Measurements from ENCODE around the gene CIDEA. TPM values are rescaled to one million over a fixed set of nuclear protein-coding genes. Genes with fewer than 3 reads are reported as not detected.

The CIDEA gene
- total RNA-seq, 4 donors from 2014 or later, result 17.5 to 72.2 (median 36.4) TPM

- WGBS, result 80% methylated on average over 12 of the region's 12 CpGs
- Histone ChIP-seq H3K9me3 (no peaks in the 10 kb centered on the region), H3K4me1 (peaks cover 34% of the 10 kb centered on the region), H3K27me3 (no peaks in the 10 kb centered on the region), H3K27ac (no peak overlapping the region), H3K36me3 (no peaks in the 10 kb centered on the region), H3K4me3 (no peak overlapping the region)
- TF ChIP-seq EP300 (IDR thresholded peaks at IDR 0.05), result no peak
- no peak for TF ChIP-seq POLR2A (IDR thresholded peaks at IDR 0.05)
- TF ChIP-seq, protein P1, sequence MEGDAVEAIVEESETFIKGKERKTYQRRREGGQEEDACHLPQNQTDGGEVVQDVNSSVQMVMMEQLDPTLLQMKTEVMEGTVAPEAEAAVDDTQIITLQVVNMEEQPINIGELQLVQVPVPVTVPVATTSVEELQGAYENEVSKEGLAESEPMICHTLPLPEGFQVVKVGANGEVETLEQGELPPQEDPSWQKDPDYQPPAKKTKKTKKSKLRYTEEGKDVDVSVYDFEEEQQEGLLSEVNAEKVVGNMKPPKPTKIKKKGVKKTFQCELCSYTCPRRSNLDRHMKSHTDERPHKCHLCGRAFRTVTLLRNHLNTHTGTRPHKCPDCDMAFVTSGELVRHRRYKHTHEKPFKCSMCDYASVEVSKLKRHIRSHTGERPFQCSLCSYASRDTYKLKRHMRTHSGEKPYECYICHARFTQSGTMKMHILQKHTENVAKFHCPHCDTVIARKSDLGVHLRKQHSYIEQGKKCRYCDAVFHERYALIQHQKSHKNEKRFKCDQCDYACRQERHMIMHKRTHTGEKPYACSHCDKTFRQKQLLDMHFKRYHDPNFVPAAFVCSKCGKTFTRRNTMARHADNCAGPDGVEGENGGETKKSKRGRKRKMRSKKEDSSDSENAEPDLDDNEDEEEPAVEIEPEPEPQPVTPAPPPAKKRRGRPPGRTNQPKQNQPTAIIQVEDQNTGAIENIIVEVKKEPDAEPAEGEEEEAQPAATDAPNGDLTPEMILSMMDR (IDR thresholded peaks at IDR 0.05), result no peak
- no peak for TF ChIP-seq POLR2AphosphoS5 (IDR thresholded peaks at IDR 0.05)
- peak; percentile 63 to 74 for DNase-seq (ENCODE audit: low spot score in 2 of 2)
Measured at GRCh38 chr18:12305211-12305610, 51.0 kb downstream of the CIDEA start.

DNA sequence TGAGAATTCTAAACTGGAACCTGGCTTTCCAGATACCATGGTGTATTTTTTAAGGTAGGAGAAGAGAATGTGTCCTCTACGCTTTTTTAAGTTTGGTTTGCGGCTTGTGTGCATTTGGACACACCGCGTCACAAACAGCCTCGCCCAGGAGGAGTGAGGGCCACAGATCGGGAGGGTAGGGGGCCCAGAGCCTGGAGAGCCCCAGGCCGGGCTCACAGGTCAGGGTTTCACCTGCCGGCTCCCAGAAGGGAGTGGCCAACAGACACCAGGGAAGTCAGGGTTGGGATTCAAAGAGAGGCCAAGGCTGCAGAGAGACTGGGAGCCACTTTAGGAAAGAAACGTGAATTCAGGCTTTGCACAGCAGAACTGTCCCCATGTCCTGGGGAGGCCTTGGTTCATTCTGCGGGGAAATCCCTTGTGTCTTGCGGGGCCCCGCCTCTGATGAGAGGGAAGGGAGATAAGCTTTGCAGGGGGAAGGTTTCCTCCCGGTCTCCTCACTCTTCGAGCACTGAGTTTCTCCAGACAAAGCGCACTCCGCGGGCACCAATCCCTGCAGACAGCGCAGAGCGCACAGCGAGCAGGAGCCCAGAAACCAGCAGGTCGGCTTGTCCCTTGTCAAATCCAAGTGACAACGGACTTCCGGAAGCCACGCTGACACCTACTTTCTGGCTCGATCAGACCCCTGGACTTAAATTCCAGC is 51.9 kb downstream of the CIDEA start:
- Histone ChIP-seq H3K4me1 (peaks cover 42% of the 10 kb centered on the region), H3K36me3 (peaks cover 4% of the 10 kb centered on the region), H3K4me3 (no peak overlapping the region), H3K9me3 (no peaks in the 10 kb centered on the region), H3K27me3 (no peaks in the 10 kb centered on the region), H3K27ac (no peak overlapping the region)
- TF ChIP-seq POLR2A (IDR thresholded peaks at IDR 0.05) (no peak), POLR2AphosphoS5 (IDR thresholded peaks at IDR 0.05) (no peak), EP300 (IDR thresholded peaks at IDR 0.05) (no peak)
- TF ChIP-seq, protein P1 (IDR thresholded peaks at IDR 0.05), result no peak
- 95% methylated on average over 25 of the region's 25 CpGs for WGBS
- peak in 1 of 2 donors; percentile 75 for DNase-seq (ENCODE audit: low spot score in 2 of 2)

- H3K36me3 ChIP-seq, result peaks cover 13% of the 10 kb centered on the region
- peaks cover 42% of the 10 kb centered on the region for H3K4me1 ChIP-seq
- DNase-seq (ENCODE audit: low spot score in 2 of 2), result peak; percentile 72 to 87
- 39% methylated on average over 27 of the region's 39 CpGs for WGBS
- H3K9me3 ChIP-seq, result no peaks in the 10 kb centered on the region
- H3K27ac ChIP-seq, result peak overlapping the region; percentile 100
- no peaks in the 10 kb centered on the region for H3K27me3 ChIP-seq
- H3K4me3 ChIP-seq, result peak overlapping the region; percentile 94
- TF ChIP-seq, protein P1 (IDR thresholded peaks at IDR 0.05), result no peak
- no peak for TF ChIP-seq POLR2AphosphoS5 (IDR thresholded peaks at IDR 0.05)
- no peak for TF ChIP-seq EP300 (IDR thresholded peaks at IDR 0.05)
- no peak for TF ChIP-seq POLR2A (IDR thresholded peaks at IDR 0.05)
Measured at GRCh38 chr18:12306752-12307700, 52.9 kb downstream of the CIDEA start.

GRCh38 chr18:12307701-12308385 is 53.7 kb downstream of the CIDEA start, which contains the start of gene TUBB6:
TSS of gene TUBB6 (plus strand) at chr18:12308241. CDS start at chr18:12308293, 52 bp downstream.
- peak within 1 kb of the TSS; percentile 94 for H3K4me3 ChIP-seq
- H3K36me3 ChIP-seq, result peaks cover 20% of the 10 kb centered on the region
- 20% methylated on average over 1 of the region's 88 CpGs for WGBS
- H3K9me3 ChIP-seq, result no peaks in the 10 kb centered on the region
- H3K27me3 ChIP-seq, result no peaks in the 10 kb centered on the region
- peaks cover 42% of the 10 kb centered on the region for H3K4me1 ChIP-seq
- DNase-seq (ENCODE audit: low spot score in 2 of 2), result peak; percentile 84 to 89
- peak within 1 kb of the TSS; percentile 100 for H3K27ac ChIP-seq
- TF ChIP-seq, protein P1 (IDR thresholded peaks at IDR 0.05), result no peak
- TF ChIP-seq EP300 (IDR thresholded peaks at IDR 0.05) (no peak), POLR2AphosphoS5 (IDR thresholded peaks at IDR 0.05) (peak in 1 of 3 donors; percentile 67), POLR2A (IDR thresholded peaks at IDR 0.05) (peak in 1 of 2 donors; percentile 36)
